Stimulated activated naive CD4-positive, alpha-beta T cell (primary cell): Measurements from ENCODE around the gene DHRS7B.

Source experiments
- DNase-seq, 6 experiments: peaks; one replicate each; lab custom pipeline; 2025; lab: John Stamatoyannopoulos, UW

DHRS7B gene

DNA sequence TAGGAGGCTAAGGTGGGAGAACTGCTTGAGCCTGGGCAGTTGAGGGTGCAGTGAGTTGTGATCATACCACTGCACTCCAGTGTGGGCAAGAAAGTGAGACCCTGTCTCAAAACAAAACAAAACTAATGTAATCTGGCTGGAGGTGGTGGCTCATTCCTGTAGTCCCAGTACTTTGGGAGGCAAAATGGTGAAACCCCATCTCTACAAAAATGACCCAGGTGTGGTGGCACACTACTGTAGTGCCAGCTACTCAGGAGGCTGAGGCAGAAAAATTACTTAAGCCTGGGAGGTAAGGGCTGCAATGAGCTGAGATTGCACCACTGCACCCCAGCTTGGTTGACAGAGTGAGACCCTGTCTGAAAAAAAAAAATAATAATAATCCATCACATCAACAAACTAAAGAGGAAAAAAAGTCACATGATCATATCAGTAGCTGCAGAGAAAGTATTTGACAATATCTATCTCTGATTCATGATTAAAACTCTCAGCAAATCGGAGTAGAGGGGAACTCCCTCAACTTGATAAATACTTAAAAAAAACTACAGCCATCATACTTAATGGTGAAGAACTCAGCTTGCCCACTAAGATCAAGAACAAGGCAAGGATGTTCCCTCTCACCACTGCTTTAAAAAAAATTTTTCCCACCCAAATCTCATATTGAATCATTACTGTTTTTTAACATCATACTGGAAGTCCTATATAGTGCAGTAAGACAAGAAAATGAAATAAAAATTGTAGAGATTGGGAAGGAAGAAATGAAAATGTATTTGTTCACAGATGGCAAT lies 31.0 kb downstream of the DHRS7B start:
- DNase-seq, result no peak

DNA sequence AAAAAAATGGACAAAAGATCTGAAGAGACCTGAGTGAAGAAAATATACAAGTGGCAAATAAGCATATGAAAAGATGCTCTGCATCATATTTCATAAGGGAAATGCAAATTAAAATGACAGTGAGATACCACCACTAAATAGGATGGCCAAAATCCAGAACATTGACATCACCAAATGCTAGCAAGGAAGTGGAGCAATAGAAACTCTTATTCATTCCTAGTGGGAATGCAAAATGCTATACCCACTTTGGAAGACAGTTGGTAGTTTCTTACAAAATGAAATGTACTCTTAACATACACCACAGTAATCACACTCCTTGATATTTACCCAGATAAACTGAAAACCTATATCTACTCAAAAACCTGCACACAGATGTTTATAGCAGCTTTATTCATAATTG lies 33.6 kb downstream of the DHRS7B start:
- DNase-seq, result no peak

GRCh38 chr17:21161498-21162393 lies 35.0 kb downstream of the DHRS7B start:
- no peak for DNase-seq

DNA sequence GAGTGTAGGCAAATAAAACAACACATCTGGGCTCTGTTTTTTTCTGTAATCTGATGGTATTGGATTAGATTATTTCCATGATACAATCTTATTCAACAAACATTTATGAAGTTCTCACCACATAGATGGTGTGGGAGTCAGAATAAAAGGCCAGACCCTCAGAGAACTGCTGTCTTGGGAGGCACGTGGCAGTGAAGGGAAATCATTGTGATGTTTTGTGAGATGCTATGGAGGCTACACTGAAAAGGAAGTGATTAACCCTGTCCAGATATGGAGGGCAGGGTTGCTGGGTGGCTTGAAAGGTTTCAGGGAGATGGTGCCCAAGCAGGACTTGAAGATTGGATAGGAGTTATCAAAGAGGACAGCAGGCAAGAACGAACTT lies 35.6 kb downstream of the DHRS7B start:
- no peak for DNase-seq

- DNase-seq, result no peak
Observed at GRCh38 chr17:21163101-21163500, 36.3 kb downstream of the DHRS7B start.

- DNase-seq, result no peak
Observed at GRCh38 chr17:21164216-21164615, 37.5 kb downstream of the DHRS7B start.

DNA sequence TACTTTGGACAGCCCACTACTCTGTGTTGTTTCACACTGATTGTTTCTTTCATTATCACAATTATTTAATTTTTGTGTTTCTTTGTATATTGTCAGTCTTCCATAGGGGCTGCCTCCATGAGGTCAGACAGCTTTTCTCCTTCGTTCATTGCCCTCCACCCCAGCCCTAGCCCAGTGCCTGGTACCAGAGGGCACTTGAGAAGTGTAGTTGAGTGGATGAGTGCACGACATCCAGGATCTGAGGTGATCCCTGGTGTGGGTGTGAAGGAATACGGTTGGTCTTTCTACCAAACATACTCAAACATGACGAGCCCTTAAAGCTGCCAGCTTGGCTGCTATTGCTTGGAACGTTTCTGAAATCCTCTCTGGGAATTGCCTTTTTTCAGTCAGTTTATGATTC lies 37.9 kb downstream of the DHRS7B start:
- DNase-seq, result no peak

- DNase-seq, result no peak
Observed at GRCh38 chr17:21165922-21166594, 39.3 kb downstream of the DHRS7B start.

DNA sequence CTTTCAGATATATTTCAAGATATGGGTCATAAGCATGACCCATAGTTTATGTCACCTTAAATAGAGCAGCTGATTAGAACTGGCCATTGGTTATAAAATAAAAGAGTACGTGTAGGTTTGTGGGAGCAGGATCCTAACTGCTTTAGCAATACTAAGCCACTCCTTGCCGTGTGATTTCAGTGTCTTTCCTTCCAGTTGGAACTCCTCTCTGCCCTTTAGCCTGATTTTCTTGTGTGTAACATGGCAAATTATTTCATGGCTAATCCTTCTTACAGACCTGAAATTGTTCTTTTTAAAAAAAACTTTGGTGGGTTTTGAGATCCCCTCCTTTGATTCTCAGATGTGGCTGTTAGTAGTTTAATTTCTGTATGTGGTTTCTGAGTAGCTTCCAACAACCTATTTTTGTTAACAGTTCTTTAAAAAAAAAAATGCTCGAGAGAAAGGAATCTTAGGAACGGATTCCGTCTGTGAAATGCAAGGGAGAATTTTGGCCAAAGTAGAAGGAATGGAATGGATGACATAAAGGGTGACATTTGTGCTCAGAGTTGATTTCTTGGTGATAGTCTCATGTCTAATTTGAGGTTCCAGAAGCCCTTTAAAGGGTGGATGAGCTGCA lies 39.9 kb downstream of the DHRS7B start:
- no peak for DNase-seq

- DNase-seq, result no peak
Observed at GRCh38 chr17:21167303-21167702, 40.5 kb downstream of the DHRS7B start.

DNA sequence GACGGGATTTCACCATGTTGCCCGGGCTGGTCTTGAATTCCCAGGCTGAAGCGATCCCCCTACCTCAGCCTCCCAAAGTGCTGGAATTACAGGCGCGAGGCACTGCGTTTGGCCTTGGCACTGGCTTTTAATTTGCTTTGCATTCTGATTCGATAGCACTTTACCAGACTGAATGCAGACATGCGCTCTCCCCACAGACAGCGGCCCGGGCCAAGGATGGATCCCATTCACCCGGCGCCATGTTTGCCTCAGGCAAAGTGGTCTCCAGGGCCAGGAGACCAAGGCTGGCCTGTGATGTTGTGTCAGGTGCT lies 41.7 kb downstream of the DHRS7B start:
- DNase-seq, result no peak

- no peak for DNase-seq
Observed at GRCh38 chr17:21169496-21169895, 42.7 kb downstream of the DHRS7B start.

- DNase-seq, result no peak
Observed at GRCh38 chr17:21170809-21171208, 44.0 kb downstream of the DHRS7B start.

- DNase-seq, result no peak
Observed at GRCh38 chr17:21171309-21171922, 44.7 kb downstream of the DHRS7B start.

GRCh38 chr17:21171970-21172510 lies 45.3 kb downstream of the DHRS7B start:
- DNase-seq, result no peak

DNA sequence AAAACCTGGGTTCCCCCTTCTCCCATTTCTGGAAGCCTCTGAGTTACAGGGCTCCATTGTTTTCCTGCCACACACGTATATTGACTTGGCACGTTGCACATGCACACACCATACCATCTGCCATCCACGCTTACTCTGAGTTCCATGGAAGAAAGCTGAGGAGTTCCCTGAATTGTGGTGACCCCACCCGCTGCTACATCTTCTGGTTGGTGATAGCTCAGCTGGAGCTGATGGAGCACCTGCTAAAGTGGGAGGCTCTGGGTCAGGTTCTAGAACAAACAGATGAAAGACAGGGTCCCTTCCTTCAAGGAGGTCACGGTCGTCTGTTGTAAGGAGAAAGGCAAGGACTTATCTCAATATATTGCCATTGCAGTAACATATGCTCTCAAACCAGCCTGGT lies 46.1 kb downstream of the DHRS7B start:
- no peak for DNase-seq

- DNase-seq, result no peak
Observed at GRCh38 chr17:21173543-21173942, 46.8 kb downstream of the DHRS7B start.

DNA sequence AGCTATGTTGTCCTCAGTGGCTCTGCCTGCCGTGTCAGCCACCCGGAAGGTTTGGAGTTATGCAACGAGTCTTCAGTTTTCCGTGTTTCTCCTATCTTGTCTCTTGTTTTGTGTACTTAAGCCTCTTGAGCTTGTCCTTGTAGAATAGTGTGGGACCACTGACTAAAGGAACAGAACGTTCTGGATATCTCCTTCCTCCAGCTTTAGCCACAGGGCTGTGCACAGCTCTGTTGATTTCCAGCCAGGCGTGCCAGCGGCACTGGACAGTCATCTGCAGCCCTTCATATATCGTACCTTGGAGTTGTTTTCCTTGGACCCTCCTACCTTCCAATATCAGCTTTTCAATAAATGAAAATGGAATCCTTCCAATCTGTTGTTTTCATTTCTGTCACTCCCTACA lies 47.4 kb downstream of the DHRS7B start:
- DNase-seq, result no peak

DNA sequence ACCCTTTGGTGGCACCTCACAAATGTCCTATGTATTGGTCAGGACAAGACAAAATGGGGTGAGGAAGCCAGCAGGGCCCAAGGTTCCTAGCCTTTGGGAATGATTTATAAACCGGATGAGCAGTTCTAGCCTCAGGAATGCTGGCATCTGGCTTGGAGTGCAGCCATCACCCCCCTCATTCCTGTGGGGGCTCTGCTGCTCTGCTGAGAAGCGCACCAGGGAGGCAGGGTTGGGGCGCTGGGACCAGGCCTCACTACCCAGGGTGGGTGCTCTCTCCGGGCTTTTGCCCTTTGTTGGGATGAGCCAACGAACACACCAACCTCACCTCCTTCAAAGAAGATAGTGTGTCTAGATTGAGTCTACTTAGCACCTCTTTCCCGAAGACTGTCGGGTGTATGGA lies 47.9 kb downstream of the DHRS7B start:
- DNase-seq, result no peak

DNA sequence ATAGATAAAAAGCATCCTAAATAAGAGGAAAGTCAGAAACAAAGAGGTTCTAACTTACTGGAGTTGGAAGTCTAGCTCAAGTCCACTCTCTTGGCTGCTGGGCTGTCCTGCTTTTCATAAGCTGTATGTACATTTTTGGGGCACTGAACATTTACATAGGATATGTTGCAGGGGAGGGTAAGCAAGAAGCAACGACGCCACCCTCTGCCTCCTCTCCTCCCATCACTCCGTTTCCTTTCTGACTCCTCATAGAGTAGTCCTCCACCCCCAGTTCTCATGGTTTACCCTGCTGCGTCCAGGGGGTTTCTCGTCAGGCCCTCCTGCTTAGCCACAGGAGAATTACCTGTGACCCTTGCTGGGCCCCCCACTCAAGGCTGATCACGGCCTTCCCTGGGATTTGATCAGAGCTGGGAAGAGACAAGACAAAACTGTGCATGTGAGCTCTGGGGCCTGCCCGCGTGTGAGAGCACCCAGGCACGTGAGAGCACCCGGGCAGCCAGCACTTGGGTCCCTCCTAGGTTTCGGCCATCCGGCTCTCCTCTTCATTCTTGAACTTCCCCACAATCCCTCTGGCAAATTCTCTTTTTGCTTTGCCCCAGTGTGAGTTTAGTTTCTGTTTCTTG lies 50.1 kb downstream of the DHRS7B start:
- no peak for DNase-seq

DNA sequence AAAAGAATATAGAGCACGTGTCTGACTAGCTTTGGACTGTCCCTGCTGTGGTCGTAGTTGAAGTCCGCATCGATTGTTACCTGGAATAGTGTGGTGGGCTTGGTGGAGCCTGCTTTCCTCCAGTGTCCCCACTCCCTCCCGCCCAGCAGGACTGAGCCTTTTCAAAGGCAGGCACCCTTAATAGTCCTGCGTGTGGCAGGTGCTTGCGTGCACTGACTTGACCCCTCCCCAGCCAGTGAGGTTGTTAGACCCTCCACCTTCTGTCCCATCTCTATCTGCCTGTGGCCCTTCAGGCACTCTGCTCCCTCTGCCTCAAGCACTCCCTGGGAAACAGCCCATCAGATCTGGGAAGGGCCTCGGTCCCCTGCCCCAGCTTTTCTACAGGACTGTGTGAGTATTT lies 50.6 kb downstream of the DHRS7B start:
- no peak for DNase-seq
